CD14-positive monocyte (primary cell): Measurements from ENCODE around the gene PHACTR2. TPM values are rescaled to one million over a fixed set of nuclear protein-coding genes. Genes with fewer than 3 reads are reported as not detected.

Source experiments
- DNase-seq, 3 donors: peaks; one replicate each; pipeline ENCODE4 v3.0.0-alpha.2; 2011 to 2022
- H2AFZ ChIP-seq: 2 replicates; pipeline ENCODE4 v1.6.0; 2012; ENCODE audit warnings: mild to moderate bottlenecking, low read depth, low read length, inconsistent platforms; ENCODE audit not compliant: insufficient read depth, poor library complexity, severe bottlenecking
- H3K27ac ChIP-seq, 2 donors: 1 replicate in 1 of 2; 2 replicates in 1 of 2; pipeline ENCODE4 v1.5.1; 2012 to 2013; ENCODE audit warnings: low read length in 2 of 2, control low read depth in 1 of 2, inconsistent platforms in 1 of 2, low read depth in 1 of 2, mild to moderate bottlenecking in 1 of 2
- H3K27me3 ChIP-seq, 2 donors: one replicate each; pipeline versions ENCODE4 v1.6.0 to v1.6.1; 2011 to 2013; ENCODE audit warnings: low read length in 2 of 2; ENCODE audit not compliant: control insufficient read depth in 2 of 2, insufficient read depth in 2 of 2
- H3K36me3 ChIP-seq, 2 donors: replicated peaks in 1 of 2; 1 replicate in 1 of 2; 2 replicates in 1 of 2; pipeline versions ENCODE4 v1.5.1 to v1.6.1; 2012 to 2013; ENCODE audit warnings: low read length in 2 of 2, control low read depth in 1 of 2, inconsistent platforms in 1 of 2, mild to moderate bottlenecking in 1 of 2; ENCODE audit not compliant: insufficient read depth in 2 of 2, control insufficient read depth in 1 of 2
- H3K4me1 ChIP-seq, 2 donors: 1 replicate in 1 of 2; 2 replicates in 1 of 2; pipeline versions ENCODE4 v1.5.1 to v1.6.1; 2012 to 2013; ENCODE audit warnings: low read length in 2 of 2, control low read depth in 1 of 2, inconsistent platforms in 1 of 2, mild to moderate bottlenecking in 1 of 2, moderate library complexity in 1 of 2; ENCODE audit not compliant: insufficient read depth in 2 of 2, control insufficient read depth in 1 of 2
- H3K4me2 ChIP-seq: replicated peaks from 2 replicates; pipeline ENCODE3; 2012; ENCODE audit warnings: low read length, moderate library complexity, mild to moderate bottlenecking; ENCODE audit not compliant: poor library complexity, severe bottlenecking; ENCODE audit errors: extremely low read depth
- H3K4me3 ChIP-seq, 3 experiments: fragments of 200-600 bp in 1 of 3; sonication (generic) in 1 of 3; replicated peaks in 1 of 3; 1 replicate in 2 of 3; 2 replicates in 1 of 3; pipeline ENCODE4 v1.5.1; 2011 to 2013; ENCODE audit warnings: low read length in 3 of 3, mild to moderate bottlenecking in 3 of 3, control low read depth in 2 of 3, low read depth in 2 of 3, inconsistent platforms in 1 of 3, moderate library complexity in 1 of 3
- H3K79me2 ChIP-seq: 2 replicates; pipeline ENCODE4 v1.6.0; 2012; ENCODE audit warnings: mild to moderate bottlenecking, control low read depth, inconsistent platforms, low read length, moderate library complexity; ENCODE audit not compliant: insufficient read depth
- H3K9ac ChIP-seq: 2 replicates; pipeline ENCODE4 v1.6.0; 2017; ENCODE audit warnings: low read length, mild to moderate bottlenecking; ENCODE audit not compliant: insufficient read depth, poor library complexity, severe bottlenecking
- H3K9me3 ChIP-seq, 2 donors: replicated peaks in 1 of 2; 1 replicate in 1 of 2; 2 replicates in 1 of 2; pipeline versions ENCODE4 v1.5.1 to v1.6.1; 2012 to 2013; ENCODE audit warnings: low read length in 2 of 2, control low read depth in 1 of 2; ENCODE audit not compliant: control insufficient read depth in 1 of 2, insufficient read depth in 1 of 2
- H4K20me1 ChIP-seq: 2 replicates; pipeline ENCODE4 v1.6.0; 2012; ENCODE audit warnings: mild to moderate bottlenecking, low read length, control low read depth, moderate library complexity; ENCODE audit not compliant: insufficient read depth
- H3K27ac Mint-ChIP-seq, 7 donors: one replicate each; pipeline ENCODE4 v1.8.0; 2020; ENCODE audit warnings: mild to moderate bottlenecking in 7 of 7, mixed read lengths in 7 of 7, moderate library complexity in 6 of 7, inconsistent platforms in 2 of 7
- H3K27me3 Mint-ChIP-seq, 3 donors: one replicate each; pipeline ENCODE4 v1.8.0; 2021 to 2022; ENCODE audit warnings: low read depth in 3 of 3, mild to moderate bottlenecking in 3 of 3, mixed read lengths in 3 of 3, moderate library complexity in 3 of 3, inconsistent platforms in 1 of 3
- H3K36me3 Mint-ChIP-seq, 2 donors: one replicate each; pipeline ENCODE4 v1.8.0; 2020; ENCODE audit warnings: mixed read lengths in 2 of 2, inconsistent platforms in 1 of 2, mild to moderate bottlenecking in 1 of 2
- H3K4me1 Mint-ChIP-seq: one replicate; pipeline ENCODE4 v1.8.0; 2020; ENCODE audit warnings: mild to moderate bottlenecking, mixed read lengths
- H3K4me3 Mint-ChIP-seq, 2 donors: one replicate each; pipeline ENCODE4 v1.8.0; 2020; ENCODE audit warnings: mild to moderate bottlenecking in 2 of 2, mixed read lengths in 2 of 2, moderate library complexity in 1 of 2
- H3K9me3 Mint-ChIP-seq, 7 donors: one replicate each; pipeline ENCODE4 v1.8.0; 2020 to 2022; ENCODE audit warnings: mixed read lengths in 7 of 7, mild to moderate bottlenecking in 6 of 7, moderate library complexity in 6 of 7, inconsistent platforms in 2 of 7
- CTCF ChIP-seq: fragments of 200-600 bp; IDR thresholded peaks from one replicate; pipeline ENCODE4 v1.8.0; 2022; ENCODE audit warnings: antibody characterized with exemption, mild to moderate bottlenecking
- WGBS: methylation state at CpG from one replicate; pipeline ENCODE4 v1.1.5; 2013; ENCODE audit warnings: missing lambda C conversion rate; ENCODE audit not compliant: insufficient coverage; 5-methylcytosine and 5-hydroxymethylcytosine counted together
- intact Hi-C, 2 donors: fragments of 100-400 bp; cut with micrococcal nuclease; formaldehyde crosslinking; loops; one replicate each; pipeline versions ENCODE4 v1.15.0 to v1.15.1; 2023
- polyA plus RNA-seq, 3 donors: library from polyadenylated mRNA; depleted of rRNA in 1 of 3; unstranded in 2 of 3; stranded (reverse) in 1 of 3; fragments of 300-500 nt in 2 of 3; fragments of >200 nt in 1 of 3; fragmentation: Illumina TruSeq in 2 of 3; gene quantifications; 1 replicate in 2 of 3; 2 replicates in 1 of 3; pipeline ENCODE4 v1.2.3, GENCODE V29; 2012 to 2021

The PHACTR2 gene
- polyA plus RNA-seq, 3 donors: 9.6 to 11.6 (median 11.2) TPM

GRCh38 chr6:143655541-143655940 is 22.2 kb upstream of the PHACTR2 start:
- H4K20me1 ChIP-seq: no peaks in the 10 kb centered on the region
- peaks cover 0 to 2% (median 0%) of the 10 kb centered on the region in 3 donors for H3K27me3 Mint-ChIP-seq
- H3K9me3 ChIP-seq: peaks cover 14 to 18% of the 10 kb centered on the region in 2 donors
- no peaks in the 10 kb centered on the region for H3K79me2 ChIP-seq
- H3K9me3 Mint-ChIP-seq: peaks cover 9 to 23% (median 22%) of the 10 kb centered on the region in 7 donors
- no peaks in the 10 kb centered on the region for H3K27me3 ChIP-seq
- H3K4me2 ChIP-seq: no peak overlapping the region
- H3K36me3 Mint-ChIP-seq: peaks cover 9 to 12% of the 10 kb centered on the region in 2 donors
- no CpG with 5 or more reads among the region's 5 CpGs for WGBS
- DNase-seq: no peak
- peaks cover 16% of the 10 kb centered on the region for H3K4me1 Mint-ChIP-seq
- no peak overlapping the region for H3K27ac Mint-ChIP-seq
- H3K9ac ChIP-seq: no peak overlapping the region
- H3K4me3 Mint-ChIP-seq: no peak overlapping the region
- no peak overlapping the region for H2AFZ ChIP-seq
- no peak overlapping the region for H3K4me3 ChIP-seq
- H3K27ac ChIP-seq: no peak overlapping the region
- H3K4me1 ChIP-seq: peaks cover 0 to 12% of the 10 kb centered on the region in 2 donors
- intact Hi-C loops: no loop called here
- peaks cover 0 to 13% of the 10 kb centered on the region in 2 donors for H3K36me3 ChIP-seq
- TF ChIP-seq CTCF: no peak

GRCh38 chr6:143656026-143656425 is 21.7 kb upstream of the PHACTR2 start:
- H3K27ac Mint-ChIP-seq: no peak overlapping the region
- DNase-seq: no peak
- peaks cover 9 to 13% of the 10 kb centered on the region in 2 donors for H3K36me3 Mint-ChIP-seq
- no peaks in the 10 kb centered on the region for H3K27me3 ChIP-seq
- H3K4me3 Mint-ChIP-seq: no peak overlapping the region
- peaks cover 15 to 18% of the 10 kb centered on the region in 2 donors for H3K9me3 ChIP-seq
- H4K20me1 ChIP-seq: no peaks in the 10 kb centered on the region
- H3K79me2 ChIP-seq: no peaks in the 10 kb centered on the region
- H3K9me3 Mint-ChIP-seq: peaks cover 9 to 23% (median 22%) of the 10 kb centered on the region in 7 donors
- no peak overlapping the region for H3K4me2 ChIP-seq
- intact Hi-C loops: no loop called here
- H3K27ac ChIP-seq: no peak overlapping the region
- H3K9ac ChIP-seq: no peak overlapping the region
- H3K27me3 Mint-ChIP-seq: peaks cover 0 to 2% (median 0%) of the 10 kb centered on the region in 3 donors
- peaks cover 0 to 12% of the 10 kb centered on the region in 2 donors for H3K4me1 ChIP-seq
- H3K36me3 ChIP-seq: peaks cover 0 to 13% of the 10 kb centered on the region in 2 donors
- no CpG with 5 or more reads among the region's 4 CpGs for WGBS
- no peak overlapping the region for H3K4me3 ChIP-seq
- H2AFZ ChIP-seq: no peak overlapping the region
- H3K4me1 Mint-ChIP-seq: peaks cover 16% of the 10 kb centered on the region
- TF ChIP-seq CTCF: no peak
